Urinary bladder (tissue), 4 donors: ENCODE data around the gene MTHFS. TPM values are rescaled to one million over a fixed set of nuclear protein-coding genes. Genes with fewer than 3 reads are reported as not detected.
A peak's percentile ranks its signal among the peaks of the same experiment; 100 is the strongest.
"Not testable (repeated sequence)": the region's sequence is repeated elsewhere in the genome, so short reads cannot be mapped to it uniquely, and the experiment has no call there.

Experiments used
- DNase-seq: peaks from one replicate; pipeline ENCODE4 v3.0.0-alpha.2; 2015; ENCODE audit errors: extremely low spot score
- H3K27ac ChIP-seq: one replicate; pipeline ENCODE4 v1.5.1; 2013; ENCODE audit warnings: low read depth, mild to moderate bottlenecking, moderate library complexity
- H3K36me3 ChIP-seq: one replicate; pipeline ENCODE4 v1.6.1; 2013; ENCODE audit warnings: mild to moderate bottlenecking, moderate library complexity; ENCODE audit not compliant: insufficient read depth
- H3K4me1 ChIP-seq: one replicate; pipeline ENCODE4 v1.6.1; 2013; ENCODE audit warnings: mild to moderate bottlenecking, moderate library complexity; ENCODE audit not compliant: insufficient read depth
- H3K4me3 ChIP-seq: one replicate; pipeline ENCODE4 v1.5.1; 2013; ENCODE audit warnings: low read depth, low read length
- WGBS: extraction: QIAGEN DNeasy Blood & Tissue Kit; methylation state at CpG from one replicate; pipeline ENCODE4 v1.1.7; 2013; 5-methylcytosine and 5-hydroxymethylcytosine counted together
- polyA plus RNA-seq: library from polyadenylated mRNA; stranded (reverse); fragments of 200-250 nt; gene quantifications from one replicate; pipeline ENCODE4 v1.2.3, GENCODE V29; 2013
- total RNA-seq: library from RNA; depleted of rRNA; stranded (reverse); fragments of >200 nt; gene quantifications from one replicate; pipeline ENCODE4 v1.2.3, GENCODE V29; 2014
- donor health status: healthy with polysubstance abuse.
- donor health status: healthy.

Gene MTHFS
- 10.7 TPM for total RNA-seq
- polyA plus RNA-seq: 36.2 TPM

DNA sequence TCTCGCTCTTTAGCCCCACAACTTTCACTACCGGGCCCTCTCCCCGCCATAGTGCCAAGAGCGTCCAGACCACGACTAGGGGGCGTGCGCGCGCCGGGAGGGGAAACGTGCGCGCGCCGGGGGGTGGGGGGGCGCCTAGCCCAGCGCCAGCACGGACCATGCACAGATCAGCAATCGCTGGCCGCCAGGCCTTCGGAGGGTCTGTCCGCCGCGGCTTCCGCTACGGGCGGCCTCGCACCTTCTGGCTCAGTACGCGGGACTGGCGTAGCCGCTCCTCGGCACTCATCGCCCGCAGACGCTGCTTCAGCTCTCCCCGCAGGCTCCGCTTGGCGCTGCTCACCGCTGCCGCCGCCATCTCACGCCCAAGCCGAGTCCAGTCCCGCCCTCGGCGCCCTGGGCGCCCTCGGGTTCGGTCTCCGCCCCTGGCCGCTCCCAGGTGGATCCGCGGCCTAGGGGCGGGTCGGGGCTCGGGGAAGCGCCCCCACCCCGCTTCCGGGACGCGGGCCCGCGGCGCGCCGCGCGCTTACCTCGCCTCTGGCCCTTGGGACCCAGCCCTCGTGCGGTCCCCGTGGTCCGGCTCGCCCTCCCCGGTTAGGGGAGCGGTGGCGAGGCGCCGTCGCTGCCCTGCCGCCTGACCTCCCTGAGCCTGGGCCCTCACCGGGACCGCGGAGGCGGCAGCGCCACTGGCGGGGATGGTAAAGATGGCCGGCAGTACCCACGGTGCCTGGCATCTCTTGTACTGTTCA is at the start of gene MTHFS:
Gene MTHFS (minus strand): TSS at position 381 of the 746 bp plus-strand sequence. CDS start 26 bp downstream, at position 355.
- peak within 1 kb of the TSS; percentile 86 for H3K4me3 ChIP-seq
- H3K36me3 ChIP-seq: peaks cover 2% of the 10 kb centered on the region
- peak within 1 kb of the TSS; percentile 93 for H3K27ac ChIP-seq
- WGBS: under 1% methylated on average over 90 of the region's 90 CpGs
- H3K4me1 ChIP-seq: no peaks in the 10 kb centered on the region
- peak; percentile 59 for DNase-seq

- no peaks in the 10 kb centered on the region for H3K4me1 ChIP-seq
- DNase-seq: no peak
- H3K36me3 ChIP-seq: no peaks in the 10 kb centered on the region
- no peak overlapping the region for H3K4me3 ChIP-seq
- no peak overlapping the region for H3K27ac ChIP-seq
- 82% methylated on average over 7 of the region's 7 CpGs for WGBS
Observed at GRCh38 chr15:79944622-79945021, 47.8 kb upstream of the MTHFS start.

GRCh38 chr15:79943820-79944219 is 47.0 kb upstream of the MTHFS start:
- no peak for DNase-seq
- H3K4me3 ChIP-seq: no peak overlapping the region
- H3K4me1 ChIP-seq: no peaks in the 10 kb centered on the region
- no peaks in the 10 kb centered on the region for H3K36me3 ChIP-seq
- H3K27ac ChIP-seq: no peak overlapping the region
- WGBS: 44% methylated on average over 1 of the region's 1 CpG

GRCh38 chr15:79942741-79943481 is 46.1 kb upstream of the MTHFS start:
- DNase-seq: no peak
- 78% methylated on average over 7 of the region's 7 CpGs for WGBS
- Histone ChIP-seq H3K27ac (no peak overlapping the region), H3K36me3 (no peaks in the 10 kb centered on the region), H3K4me1 (no peaks in the 10 kb centered on the region), H3K4me3 (no peak overlapping the region)

- Histone ChIP-seq H3K4me1 (no peaks in the 10 kb centered on the region), H3K4me3 (no peak overlapping the region), H3K36me3 (no peaks in the 10 kb centered on the region), H3K27ac (no peak overlapping the region)
- WGBS: 84% methylated on average over 4 of the region's 4 CpGs
- DNase-seq: no peak
Observed at GRCh38 chr15:79939399-79939798, 42.6 kb upstream of the MTHFS start.

GRCh38 chr15:79938143-79938542 is 41.3 kb upstream of the MTHFS start:
- no peaks in the 10 kb centered on the region for H3K4me1 ChIP-seq
- DNase-seq: no peak
- 73% methylated on average over 1 of the region's 1 CpG for WGBS
- no peaks in the 10 kb centered on the region for H3K36me3 ChIP-seq
- no peak overlapping the region for H3K27ac ChIP-seq
- H3K4me3 ChIP-seq: no peak overlapping the region

- WGBS: 25% methylated on average over 7 of the region's 7 CpGs
Observed at GRCh38 chr15:79935556-79936201, 38.9 kb upstream of the MTHFS start.

GRCh38 chr15:79933231-79933630 is 36.4 kb upstream of the MTHFS start:
- Histone ChIP-seq H3K4me1 (no peaks in the 10 kb centered on the region), H3K36me3 (no peaks in the 10 kb centered on the region), H3K27ac (no peak overlapping the region), H3K4me3 (no peak overlapping the region)
- DNase-seq: no peak
- 48% methylated on average over 3 of the region's 3 CpGs for WGBS

More at GRCh38 chr15:79935556-79936201, 38.9 kb upstream of the MTHFS start:
- DNase-seq, H3K36me3 ChIP-seq, H3K4me3 ChIP-seq, H3K4me1 ChIP-seq, H3K27ac ChIP-seq: not testable (repeated sequence)

- no peak for DNase-seq
- WGBS: 64% methylated on average over 5 of the region's 5 CpGs
- Histone ChIP-seq H3K4me1 (no peaks in the 10 kb centered on the region), H3K36me3 (no peaks in the 10 kb centered on the region), H3K4me3 (no peak overlapping the region), H3K27ac (no peak overlapping the region)
Observed at GRCh38 chr15:79932447-79932846, 35.6 kb upstream of the MTHFS start.

GRCh38 chr15:79930516-79930915 is 33.7 kb upstream of the MTHFS start:
- Histone ChIP-seq H3K4me1 (no peaks in the 10 kb centered on the region), H3K36me3 (no peaks in the 10 kb centered on the region), H3K4me3 (no peak overlapping the region), H3K27ac (no peak overlapping the region)
- 73% methylated on average over 5 of the region's 5 CpGs for WGBS
- DNase-seq: no peak

DNA sequence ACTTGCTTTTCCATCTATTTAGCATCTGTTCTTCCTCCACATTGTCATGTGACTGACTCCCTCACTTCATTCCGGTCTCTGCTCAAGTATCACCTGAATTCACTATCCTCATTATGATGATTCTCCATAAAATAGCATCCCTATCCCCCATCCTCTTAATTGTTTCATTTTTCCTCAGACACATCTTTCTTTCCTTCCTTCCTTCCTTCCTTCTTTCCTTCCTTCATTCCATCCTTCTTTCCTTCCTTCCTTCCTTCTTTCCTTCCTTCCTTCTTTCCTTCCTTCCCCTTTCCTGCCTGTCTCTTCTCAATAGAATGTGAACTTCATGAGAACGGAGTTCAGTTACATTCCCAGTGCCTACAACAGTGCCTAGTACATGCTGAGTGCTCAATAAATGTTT is 32.6 kb upstream of the MTHFS start:
- H3K36me3 ChIP-seq: no peaks in the 10 kb centered on the region
- no peaks in the 10 kb centered on the region for H3K4me1 ChIP-seq
- H3K27ac ChIP-seq: no peak overlapping the region
- DNase-seq: no peak
- no peak overlapping the region for H3K4me3 ChIP-seq
- WGBS: 79% methylated on average over 2 of the region's 2 CpGs

GRCh38 chr15:79926116-79926515 is 29.3 kb upstream of the MTHFS start:
- DNase-seq, H3K36me3 ChIP-seq, H3K27ac ChIP-seq, H3K4me3 ChIP-seq, H3K4me1 ChIP-seq: not testable (repeated sequence)
- WGBS: 99% methylated on average over 36 of the region's 36 CpGs

GRCh38 chr15:79924379-79924778 is 27.6 kb upstream of the MTHFS start:
- peak overlapping the region; percentile 90 for H3K4me3 ChIP-seq
- no peaks in the 10 kb centered on the region for H3K4me1 ChIP-seq
- H3K36me3 ChIP-seq: no peaks in the 10 kb centered on the region
- no peak for DNase-seq
- no peak overlapping the region for H3K27ac ChIP-seq
- 92% methylated on average over 24 of the region's 24 CpGs for WGBS
